K562 (cell line): Measurements from ENCODE around the gene SH3RF1.

Experiments used
- E2F1 ChIP-seq: sonication (generic); formaldehyde crosslinking; IDR thresholded peaks from 2 replicates; pipeline ENCODE4 v1.8.1; 2023; ENCODE audit warnings: mild to moderate bottlenecking, missing genetic modification reagents, moderate library complexity
- EZH2 ChIP-seq: IDR thresholded peaks from 2 replicates; pipeline ENCODE4 v1.6.1; 2012; ENCODE audit warnings: low read depth, mild to moderate bottlenecking, inconsistent platforms, low read length, borderline replicate concordance
- HDAC2 ChIP-seq: fragments of 450-650 bp; IDR thresholded peaks from 2 replicates; pipeline ENCODE4 v1.6.1; 2016; ENCODE audit warnings: mild to moderate bottlenecking
- POLR2A ChIP-seq: fragments of 450-650 bp; conservative IDR thresholded peaks from 2 replicates; pipeline ENCODE4 v1.6.1; 2016
- ZBTB1 ChIP-seq: sonication (generic); formaldehyde crosslinking; IDR thresholded peaks from 2 replicates; pipeline ENCODE4 v1.8.1; 2023; ENCODE audit warnings: missing genetic modification reagents, low read depth, mild to moderate bottlenecking, borderline replicate concordance
- ZC3H11A ChIP-seq: IDR thresholded peaks from 2 replicates; pipeline ENCODE4 v1.6.1; 2012; ENCODE audit warnings: low read depth, low read length, improper control_type of control experiment
- ZNF384 ChIP-seq: IDR thresholded peaks from 2 replicates; pipeline ENCODE4 v1.6.1; 2012; ENCODE audit warnings: low read depth, low read length, improper control_type of control experiment
- ZNF655 ChIP-seq: fragments of 250-450 bp; sonication (Bioruptor Pico); IDR thresholded peaks from 2 replicates; pipeline ENCODE4 v1.5.0; 2021
- TF ChIP-seq, protein P1 (sequence below): IDR thresholded peaks from 3 replicates; pipeline ENCODE4 v1.6.1; 2011; ENCODE audit warnings: borderline replicate concordance, mild to moderate bottlenecking, moderate library complexity; ENCODE audit not compliant: insufficient read length; ENCODE audit errors: extremely low read depth

DNA sequence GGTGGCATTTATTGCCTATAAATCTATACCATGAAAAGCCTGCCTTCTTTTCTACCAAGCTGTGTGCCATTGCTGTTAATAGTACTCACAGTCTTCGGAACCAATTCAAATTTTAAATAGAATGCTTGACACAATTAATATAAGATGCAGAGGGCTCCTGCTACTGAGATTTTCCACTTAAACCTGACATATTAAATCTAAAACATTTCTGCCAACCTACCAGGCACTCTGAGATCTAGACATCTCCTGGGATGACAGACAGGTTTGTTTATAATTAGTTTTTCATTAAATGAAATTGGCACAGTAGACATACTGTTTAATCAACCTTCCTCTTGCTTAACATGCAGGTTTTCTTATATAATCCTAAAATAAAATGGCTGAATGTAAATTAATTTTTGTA lies 143.4 kb downstream of the SH3RF1 start:
- no peak for TF ChIP-seq HDAC2
- no peak for TF ChIP-seq POLR2A
- TF ChIP-seq EZH2: no peak
- TF ChIP-seq ZNF655 (CRISPR knock-in tag): no peak
- no peak for TF ChIP-seq ZNF384
- no peak for TF ChIP-seq E2F1 (CRISPR knock-in tag)
- no peak for TF ChIP-seq ZC3H11A
- no peak for TF ChIP-seq ZBTB1 (CRISPR knock-in tag)
- TF ChIP-seq, protein P1, sequence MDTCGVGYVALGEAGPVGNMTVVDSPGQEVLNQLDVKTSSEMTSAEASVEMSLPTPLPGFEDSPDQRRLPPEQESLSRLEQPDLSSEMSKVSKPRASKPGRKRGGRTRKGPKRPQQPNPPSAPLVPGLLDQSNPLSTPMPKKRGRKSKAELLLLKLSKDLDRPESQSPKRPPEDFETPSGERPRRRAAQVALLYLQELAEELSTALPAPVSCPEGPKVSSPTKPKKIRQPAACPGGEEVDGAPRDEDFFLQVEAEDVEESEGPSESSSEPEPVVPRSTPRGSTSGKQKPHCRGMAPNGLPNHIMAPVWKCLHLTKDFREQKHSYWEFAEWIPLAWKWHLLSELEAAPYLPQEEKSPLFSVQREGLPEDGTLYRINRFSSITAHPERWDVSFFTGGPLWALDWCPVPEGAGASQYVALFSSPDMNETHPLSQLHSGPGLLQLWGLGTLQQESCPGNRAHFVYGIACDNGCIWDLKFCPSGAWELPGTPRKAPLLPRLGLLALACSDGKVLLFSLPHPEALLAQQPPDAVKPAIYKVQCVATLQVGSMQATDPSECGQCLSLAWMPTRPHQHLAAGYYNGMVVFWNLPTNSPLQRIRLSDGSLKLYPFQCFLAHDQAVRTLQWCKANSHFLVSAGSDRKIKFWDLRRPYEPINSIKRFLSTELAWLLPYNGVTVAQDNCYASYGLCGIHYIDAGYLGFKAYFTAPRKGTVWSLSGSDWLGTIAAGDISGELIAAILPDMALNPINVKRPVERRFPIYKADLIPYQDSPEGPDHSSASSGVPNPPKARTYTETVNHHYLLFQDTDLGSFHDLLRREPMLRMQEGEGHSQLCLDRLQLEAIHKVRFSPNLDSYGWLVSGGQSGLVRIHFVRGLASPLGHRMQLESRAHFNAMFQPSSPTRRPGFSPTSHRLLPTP: no peak
